GF-D8 (cell line): Measurements from ENCODE around the gene UBE2E2.

ENCODE experiments used
- DNase-seq: peaks from one replicate; lab custom pipeline; 2025; lab: John Stamatoyannopoulos, UW

The UBE2E2 gene

DNA sequence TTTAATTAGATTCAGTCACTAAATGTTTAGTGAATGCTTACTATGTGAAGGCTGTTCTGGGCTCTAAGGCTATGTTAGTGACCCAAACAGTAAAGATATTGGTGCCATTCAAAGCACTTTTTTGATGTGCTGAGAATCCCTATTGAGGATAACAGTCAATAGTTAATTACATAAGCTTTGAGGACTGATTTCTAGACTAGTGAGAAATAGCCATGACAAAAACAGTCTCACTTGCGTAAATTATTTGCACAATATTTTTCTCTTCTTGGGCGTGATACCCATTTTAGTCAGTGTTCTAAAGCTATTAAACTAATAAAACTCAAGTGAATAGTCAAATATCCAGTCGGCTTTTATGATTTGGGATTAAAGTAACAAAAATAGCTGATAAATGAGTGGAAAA lies 74.6 kb downstream of the UBE2E2 start:
- no peak for DNase-seq

DNA sequence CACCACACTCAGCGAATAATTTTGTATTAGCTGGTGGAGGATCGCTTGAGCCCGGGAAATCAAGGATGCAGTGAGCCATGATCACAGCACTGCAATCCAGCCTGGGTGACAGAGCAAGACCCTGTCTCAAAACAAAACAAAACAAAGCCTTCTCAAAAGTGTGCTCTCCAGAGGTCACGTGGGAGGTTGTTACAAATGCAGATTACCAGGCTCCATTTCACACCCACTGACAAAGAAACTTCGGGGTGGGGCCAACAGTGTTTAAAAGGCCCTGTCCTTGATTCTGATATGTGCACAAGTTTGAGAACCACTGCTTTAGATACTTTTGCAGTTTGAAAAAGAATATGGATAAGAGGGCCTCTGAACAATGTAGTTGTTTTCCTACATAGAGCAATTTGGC lies 80.5 kb downstream of the UBE2E2 start:
- DNase-seq = no peak

DNA sequence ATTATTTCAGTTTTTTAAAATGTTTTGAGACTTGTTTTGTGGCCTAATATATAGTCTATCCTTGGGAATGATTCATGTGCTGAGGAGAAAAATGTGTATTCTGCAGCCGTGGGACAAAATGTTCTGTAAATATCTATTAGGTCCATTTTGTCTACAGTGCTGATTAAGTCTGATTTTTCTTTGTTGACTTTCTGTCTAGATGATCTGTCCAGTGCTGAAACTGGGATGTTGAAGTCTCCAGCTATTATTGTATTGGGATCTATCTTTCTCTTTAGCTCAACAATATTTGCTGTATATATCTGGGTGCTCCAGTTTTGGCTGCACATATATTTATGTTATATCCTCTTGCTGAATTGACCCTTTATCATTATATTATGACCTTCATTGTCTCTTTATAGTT lies 85.2 kb downstream of the UBE2E2 start:
- DNase-seq = no peak

DNA sequence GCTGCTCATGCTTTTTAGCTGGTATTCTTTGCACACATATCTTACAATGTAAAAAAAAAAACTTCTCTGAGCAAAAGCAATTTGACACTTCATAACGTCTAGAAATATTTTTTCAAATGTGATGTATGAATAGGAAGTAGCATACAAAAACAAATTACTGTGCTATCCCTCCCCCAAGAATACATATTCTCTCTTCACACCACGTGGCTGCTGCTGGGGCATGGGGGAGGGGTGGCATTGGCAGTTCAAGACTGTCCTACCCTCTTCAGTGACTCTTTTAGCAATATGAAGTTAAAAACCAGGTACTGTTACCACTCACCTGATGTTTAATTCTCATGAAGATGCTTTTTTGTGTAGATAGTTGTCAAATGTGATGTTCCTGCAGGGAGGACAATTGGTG lies 85.6 kb downstream of the UBE2E2 start:
- no peak for DNase-seq

DNA sequence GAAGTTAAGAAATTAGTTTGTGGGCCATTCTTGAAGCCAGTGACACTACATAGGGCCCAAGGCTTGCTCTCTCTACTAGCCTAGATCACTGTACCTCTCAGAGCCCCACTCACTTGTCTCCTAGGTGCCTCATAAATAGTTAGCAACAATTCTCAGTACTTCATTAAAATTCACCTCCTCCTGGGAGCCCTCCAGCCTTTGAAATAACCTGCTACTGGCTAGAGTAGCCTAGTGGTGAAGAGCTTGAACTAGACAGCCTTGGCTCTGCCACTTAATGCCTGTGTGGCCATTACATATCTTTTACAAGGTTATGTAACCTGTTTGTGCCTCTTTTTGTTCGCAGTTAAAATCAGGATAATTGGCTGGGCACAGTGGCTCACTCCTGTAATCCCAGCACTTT lies 89.3 kb downstream of the UBE2E2 start:
- no peak for DNase-seq

DNA sequence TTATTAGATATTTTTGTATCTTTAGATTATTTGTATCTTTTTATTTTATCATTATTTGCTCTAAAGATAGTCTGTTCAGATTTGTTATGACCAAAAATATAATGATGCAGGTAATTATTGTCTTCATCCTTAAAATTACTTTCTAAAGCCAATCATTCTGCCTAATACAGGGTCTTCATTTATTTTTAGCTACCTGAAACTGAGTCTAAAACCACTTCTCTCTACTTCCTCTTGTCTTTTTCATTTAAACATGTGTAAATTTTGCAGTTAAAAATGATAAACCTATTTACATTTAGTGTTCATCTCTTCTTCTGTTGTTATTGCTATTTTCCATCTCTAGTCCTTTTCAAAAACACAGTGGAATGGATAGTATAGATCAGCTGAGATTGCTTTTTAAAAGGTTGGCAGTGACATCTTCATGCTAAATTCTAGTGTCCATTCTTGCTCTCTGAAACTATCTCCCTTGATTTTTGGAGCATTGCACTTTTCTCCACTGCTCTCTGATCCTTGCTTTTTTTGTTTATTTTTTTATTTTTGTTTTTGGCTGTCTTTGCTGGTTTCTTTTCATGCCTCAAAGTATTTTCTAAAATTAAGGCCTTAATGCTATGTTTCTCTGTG lies 91.8 kb downstream of the UBE2E2 start:
- DNase-seq = no peak

DNA sequence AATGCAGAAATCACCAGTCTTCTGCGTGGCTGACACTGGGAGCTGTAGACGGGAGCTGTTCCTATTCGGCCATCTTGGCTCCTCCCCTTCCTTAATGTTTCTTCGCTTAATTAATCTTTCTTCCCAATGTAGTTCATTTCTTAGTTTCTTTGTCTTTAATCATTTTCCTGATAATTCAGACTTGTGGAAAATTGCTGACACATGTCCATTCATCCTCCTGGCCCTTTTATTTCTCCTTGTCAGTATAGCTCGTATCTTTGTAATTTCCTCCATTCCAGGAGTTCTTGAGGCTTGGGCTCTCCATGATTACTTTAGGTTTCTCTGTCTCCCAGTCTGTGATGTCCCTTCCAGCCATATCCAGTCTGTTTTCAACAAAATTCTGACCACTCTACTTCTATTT lies 98.7 kb downstream of the UBE2E2 start:
- DNase-seq = no peak

DNA sequence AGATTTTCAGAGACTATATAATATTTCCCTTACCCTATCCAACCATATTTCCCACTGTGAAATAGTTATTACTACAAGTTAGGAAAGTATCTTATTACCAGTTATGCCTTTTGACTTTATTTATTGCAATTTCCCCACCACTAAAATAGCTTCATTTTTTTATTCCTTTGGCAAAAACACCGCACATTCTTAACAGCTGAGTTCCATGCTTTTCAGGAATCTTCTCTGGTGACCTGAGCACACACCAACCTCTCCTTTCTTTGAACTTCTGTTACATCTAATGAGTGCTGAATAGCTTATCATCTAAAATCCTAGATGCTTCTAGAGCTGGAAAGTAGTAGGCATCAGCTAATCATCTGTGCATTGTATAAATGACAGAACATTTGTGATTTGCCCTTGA lies 99.1 kb downstream of the UBE2E2 start:
- no peak for DNase-seq

DNA sequence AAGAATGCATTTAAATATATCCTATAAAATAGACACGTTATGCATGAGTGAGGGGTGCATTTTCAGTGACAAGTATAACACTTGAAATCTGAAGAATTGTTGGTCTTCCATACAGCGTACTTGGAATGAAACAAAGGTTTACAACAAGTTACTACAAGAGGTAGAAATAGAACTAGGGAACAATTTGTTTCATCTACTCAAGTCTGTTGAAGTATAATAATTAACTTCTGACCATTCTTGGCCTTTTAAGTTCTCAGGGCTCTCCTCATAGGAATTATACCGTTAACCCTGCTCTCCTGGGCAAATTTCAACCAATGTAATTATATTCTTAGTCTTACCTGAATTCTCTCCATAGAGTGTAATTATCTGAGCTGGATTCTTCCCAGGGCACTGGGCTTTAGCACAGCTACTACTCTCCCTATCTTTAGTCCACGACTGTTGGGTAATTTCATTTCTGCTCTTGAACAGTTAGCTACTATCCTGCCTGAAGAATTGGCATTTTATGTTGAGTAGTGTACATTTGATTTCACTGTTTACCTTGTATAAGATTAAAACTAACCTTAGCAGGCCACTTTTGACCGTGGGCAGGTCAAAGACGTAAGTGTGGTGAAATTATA lies 100.6 kb downstream of the UBE2E2 start:
- DNase-seq = no peak

DNA sequence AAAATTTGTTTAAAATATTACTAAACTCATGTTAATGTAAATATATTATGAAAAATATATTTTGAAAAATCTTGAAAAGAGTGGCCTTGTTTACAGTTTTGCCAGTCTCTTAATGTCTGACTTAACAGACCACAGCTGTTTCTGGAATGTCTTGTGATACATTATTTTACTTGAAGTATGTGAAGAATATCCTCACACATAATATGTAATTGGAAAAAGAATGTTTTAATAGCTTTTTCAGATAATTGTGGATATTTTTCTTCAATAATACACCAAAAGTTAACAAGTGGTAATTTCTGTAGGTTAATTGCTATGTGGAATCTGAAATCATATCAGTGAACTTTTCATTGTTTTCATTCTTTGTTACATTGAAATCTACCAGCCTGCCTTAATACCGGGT lies 101.3 kb downstream of the UBE2E2 start:
- DNase-seq = no peak

DNA sequence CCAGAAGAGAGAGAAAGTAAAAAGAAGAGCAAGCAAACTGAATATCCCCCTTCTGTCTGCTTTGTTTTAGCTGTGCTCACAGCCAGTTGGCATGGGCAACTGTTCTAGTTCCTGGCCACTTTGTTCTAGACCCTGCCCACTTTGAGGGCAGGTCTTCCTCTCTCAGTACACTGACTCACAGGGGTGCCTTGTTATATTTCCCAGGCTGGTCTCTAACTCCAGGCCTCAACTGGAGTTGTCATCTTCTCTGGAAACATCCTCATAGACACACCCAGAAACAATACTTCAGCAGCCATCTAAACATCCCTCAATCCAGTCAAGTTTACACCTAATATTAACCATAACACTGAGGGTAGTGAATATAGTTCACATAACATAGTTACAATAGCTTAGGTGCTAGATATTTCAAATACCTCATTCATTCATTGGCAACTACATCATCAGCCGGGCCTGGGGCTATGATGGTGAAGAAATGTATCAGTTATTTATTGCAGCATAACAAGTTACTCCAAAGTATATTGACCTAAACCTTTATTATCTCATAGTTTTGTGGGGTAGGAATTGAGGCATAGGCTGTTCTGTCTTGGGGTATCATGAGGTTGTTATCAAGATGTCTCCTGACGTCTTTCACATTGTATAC lies 106.0 kb downstream of the UBE2E2 start:
- no peak for DNase-seq

DNA sequence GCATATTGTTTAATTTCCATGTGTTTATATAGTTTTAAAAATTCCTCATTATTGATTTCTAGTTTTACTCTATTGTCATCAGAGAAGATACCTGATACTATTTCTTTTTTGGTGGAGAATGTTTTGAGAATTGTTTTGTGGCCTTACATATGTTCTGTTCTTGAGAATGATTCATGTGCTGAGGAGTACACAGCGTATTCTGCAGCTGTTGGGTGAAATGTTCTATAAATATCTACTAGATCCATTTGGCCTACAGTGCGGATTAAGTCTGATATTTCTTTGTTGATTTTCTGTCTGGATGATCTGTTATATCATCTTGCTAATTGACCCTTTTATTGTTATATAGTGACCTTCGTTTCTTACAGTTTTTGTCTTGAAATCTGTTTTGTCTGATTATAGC lies 109.7 kb downstream of the UBE2E2 start:
- DNase-seq = no peak

DNA sequence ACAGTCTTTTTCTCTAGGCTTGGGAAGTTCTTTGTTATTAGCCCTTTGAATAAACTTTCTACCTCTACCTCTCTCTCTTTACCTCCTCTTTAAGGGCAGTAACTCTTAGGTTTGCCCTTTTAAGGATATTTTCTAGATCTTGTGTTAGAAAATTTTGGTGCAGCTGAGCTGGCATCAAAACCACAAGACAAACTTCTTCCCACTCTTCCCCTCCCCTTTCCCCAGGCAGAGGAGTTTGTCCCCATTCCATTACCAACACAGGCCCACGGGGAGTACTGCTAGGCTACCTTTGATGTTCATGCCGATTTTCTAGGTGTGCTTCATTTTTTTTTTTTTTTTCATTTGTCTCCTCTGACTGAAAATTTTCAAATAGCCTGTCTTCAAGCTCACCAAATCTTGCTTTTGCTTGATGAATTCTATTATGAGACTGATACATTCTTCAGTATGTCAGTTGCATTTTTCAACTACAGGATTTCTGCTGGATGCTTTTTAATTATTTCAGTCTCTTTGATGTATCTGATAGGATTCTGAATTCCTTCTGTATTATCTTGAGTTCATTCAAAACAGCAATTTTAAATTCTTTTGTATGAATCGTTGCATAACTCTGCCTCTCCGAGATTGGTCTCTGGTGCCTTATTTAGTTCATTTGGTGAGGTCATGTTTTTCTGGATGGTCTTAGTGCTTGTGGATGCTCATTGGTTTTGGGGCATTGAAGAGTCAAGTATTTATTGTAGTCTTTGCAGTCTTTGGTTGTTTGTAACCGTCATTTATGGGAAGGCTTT lies 112.0 kb downstream of the UBE2E2 start:
- DNase-seq = no peak

DNA sequence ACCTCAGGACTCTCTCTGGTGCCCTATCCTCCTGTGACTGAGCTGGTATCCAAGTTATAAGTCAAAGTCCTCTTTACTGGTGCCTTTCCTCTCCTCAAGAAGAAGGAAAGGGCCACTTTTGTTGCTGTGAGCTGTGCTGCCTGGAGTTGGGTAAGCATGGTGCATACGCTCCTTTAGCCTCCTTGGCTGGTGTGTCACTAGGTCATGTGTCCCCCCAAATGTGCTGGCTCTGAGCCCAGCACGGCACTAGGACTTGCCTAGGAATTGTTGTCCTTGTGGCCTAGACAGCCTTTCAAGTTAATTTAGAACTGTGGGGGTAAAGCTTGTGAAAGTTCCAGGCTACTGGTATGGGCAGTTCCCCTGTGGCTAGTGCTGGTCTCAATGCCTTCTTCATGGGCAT lies 113.8 kb downstream of the UBE2E2 start:
- DNase-seq = no peak

DNA sequence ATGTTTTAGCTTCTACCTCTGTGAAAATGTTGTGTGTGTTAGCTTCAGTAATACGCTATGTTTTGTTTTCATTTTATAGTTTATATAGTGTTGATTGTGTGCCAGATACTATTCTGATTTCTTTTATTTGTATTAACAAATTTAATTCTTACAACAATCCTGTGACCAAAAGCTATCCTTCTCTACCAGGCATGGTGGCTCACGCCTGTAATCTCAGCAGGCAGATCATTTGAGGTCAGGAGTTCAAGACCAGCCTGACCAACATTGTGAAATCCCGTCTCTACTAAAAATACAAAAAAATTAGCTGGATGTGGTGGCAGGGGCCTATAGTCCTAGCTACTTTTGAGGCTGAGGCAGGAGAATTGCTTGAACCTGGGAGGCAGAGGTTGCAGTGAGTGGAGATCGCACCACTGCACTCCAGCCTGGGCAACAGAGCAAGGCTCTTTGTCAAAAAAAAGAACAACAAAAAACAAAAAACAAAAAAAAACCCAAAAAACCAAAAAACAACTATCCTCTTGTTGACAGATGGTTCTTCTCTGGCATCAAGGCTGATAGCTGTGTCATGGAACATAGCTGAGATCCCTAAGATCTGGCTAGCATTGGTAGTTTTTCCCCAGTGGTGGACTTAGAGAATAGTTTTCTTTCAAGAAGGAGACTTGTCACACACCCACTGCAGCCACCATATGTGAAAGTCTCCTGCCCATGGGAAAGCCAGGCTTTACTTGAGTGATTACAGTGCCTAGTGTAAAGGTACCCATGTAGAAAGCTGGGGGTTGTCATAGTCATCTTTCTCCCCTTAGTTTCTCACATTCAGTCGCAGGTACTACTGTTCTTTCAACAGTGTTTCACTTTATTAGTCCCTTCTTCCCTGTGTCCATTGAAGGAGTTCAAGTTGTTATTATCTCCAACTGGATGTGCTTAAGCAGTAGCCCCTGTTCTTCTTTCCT lies 116.5 kb downstream of the UBE2E2 start:
- no peak for DNase-seq

DNA sequence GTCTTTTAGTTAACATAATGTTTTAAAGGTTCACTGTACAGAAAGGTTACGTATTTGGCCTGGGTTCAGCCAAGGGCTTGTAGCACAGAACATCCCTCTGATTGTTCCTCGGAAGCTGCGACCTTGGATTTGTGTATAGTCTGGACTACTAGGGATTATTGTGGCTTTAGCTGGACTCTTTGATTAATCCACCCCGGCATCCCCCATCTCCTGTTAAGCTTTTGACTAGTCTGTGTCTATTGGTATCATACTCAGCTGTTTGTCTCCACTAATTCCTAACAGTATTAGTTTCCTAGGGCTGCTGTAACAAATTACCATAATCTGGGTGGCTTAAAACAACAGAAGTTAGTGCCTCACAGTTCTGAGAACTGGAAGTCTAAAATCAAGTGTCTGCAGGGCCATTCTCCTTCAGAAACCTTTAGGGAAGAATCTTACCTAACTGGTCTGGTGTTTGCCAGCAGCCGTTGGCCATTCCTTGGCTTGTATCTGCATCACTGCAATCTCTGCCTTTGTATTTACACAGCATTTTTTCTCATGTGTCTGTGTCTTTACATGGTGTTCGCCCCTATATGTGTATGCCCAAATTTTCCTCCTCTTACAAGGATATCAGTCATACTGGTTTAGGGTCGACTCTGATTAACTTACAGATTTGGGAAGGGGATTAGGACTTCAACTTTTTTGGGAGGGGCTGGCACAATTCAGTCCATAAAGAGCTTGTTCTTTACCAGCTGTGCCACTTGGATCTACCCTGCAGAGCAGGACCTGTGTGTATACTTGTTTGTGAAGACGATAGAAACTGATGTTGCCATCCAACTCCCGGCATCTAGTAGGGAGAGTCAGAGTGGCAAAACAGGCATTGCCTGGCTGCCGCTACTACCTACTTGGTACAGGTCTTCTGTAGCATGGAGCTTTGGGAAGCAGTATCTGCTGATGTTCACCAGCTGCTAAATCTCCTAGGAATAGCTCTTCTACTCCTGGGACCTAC lies 117.8 kb downstream of the UBE2E2 start:
- no peak for DNase-seq

DNA sequence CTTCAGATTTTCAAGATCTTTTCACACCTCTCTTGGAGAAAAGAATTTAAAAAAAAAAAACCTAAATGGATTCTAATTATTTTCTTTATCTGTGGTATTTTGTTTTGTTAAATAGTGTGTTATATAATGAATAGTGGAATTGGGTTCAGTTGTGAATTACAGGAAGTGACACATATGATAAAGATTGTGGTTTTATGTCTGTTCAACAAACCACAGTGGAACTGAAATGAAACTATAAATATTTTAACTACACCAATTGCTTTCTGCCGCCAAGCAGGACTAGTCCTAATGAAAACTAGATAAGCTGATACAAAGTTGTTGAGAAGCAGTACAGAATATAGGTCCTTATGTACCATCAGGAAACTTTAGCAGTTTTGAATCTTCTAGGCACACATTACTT lies 121.6 kb downstream of the UBE2E2 start:
- peak; percentile 1 for DNase-seq

DNA sequence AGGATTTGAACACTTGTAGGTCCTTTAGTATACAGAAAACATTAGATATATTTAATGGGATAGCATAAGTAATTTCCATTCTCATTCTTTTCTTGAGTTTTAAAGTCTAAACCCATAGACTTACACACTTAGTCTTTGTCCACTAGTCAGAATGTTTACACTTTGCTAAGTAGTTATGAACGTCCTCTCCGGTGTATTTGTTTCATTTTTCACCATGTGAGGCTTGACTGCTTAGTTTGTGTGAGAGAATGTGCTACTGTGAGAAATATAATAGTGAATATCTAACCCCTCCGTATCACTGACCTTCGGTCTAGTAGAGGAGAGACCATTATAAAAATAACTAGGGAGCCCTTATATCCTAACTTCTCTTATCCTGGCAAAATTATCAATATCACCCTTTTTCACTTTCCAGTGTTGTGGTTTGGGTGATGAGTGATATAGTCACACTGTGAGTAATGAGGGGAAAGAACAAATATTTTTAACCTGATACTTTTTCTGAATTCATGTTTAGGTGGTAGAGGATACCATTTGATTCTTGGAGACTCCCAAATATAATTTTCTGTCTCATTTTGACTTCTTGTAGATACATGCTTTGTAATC lies 122.4 kb downstream of the UBE2E2 start:
- DNase-seq = no peak

DNA sequence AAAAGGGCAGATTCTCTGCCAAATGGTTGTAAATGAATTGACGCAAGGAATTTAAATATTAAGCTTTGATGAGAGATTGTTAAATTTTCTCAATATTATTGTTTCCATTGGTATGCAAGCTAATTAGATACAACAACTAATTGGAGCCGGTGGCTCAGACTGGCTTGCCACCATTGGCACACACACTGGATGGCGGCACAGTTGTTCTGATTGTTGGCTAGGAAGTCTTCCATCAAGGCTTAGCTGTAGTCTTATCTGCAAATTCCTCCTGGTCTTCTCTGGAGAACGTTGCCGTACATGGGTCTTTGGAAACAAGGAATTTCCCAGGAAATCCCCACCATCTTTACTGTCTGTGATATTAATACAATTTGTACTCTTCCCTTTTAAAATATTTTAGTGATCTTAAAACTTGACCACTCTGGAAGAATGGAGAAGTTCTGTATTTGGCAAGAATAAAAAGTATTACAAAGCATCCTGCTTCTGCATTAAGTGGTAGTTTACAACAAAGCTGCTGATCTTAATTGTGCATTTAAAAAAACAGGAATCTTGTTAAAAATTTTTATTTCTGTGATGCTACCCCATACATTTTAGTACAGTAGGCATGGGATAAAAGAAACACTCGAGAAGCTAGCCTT lies 126.5 kb downstream of the UBE2E2 start:
- DNase-seq = peak; percentile 5

DNA sequence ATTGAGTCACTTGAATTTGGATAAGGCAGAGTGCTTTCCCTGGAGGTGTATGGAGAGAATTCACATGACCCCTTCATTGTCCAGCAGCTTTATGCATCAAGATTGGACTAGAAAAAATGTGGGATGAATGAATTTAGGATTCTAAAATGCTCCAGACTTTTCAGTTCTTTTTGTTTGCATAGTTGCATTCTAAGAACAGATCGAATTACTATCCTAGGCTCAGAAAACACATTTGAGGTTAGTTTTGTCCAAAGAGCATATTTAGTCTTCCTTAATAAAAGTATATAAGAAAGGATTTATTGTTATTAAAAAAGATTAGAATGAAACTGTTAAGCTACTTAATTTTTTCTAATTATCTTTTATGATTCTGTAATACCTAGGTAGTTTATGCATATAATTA lies 127.4 kb downstream of the UBE2E2 start:
- DNase-seq = no peak
